Naive thymus-derived CD8-positive, alpha-beta T cell (primary cell): ENCODE measurements around the gene SMARCC1. TPM values are rescaled to one million over a fixed set of nuclear protein-coding genes. Genes with fewer than 3 reads are reported as not detected.
A peak's percentile ranks its signal among the peaks of the same experiment; 100 is the strongest.

Experiments
- ATAC-seq, 2 donors: fragments of 150-1000 bp; cut with Tn5 transposase in 1 of 2; sonication (Bioruptor Pico), chemical (Tn5 transposase) in 1 of 2; 1 replicate in 1 of 2; 2 replicates in 1 of 2; pipeline ENCODE4 v1.10.0; 2021; ENCODE audit warnings: mild to moderate bottlenecking in 2 of 2, moderate library complexity in 2 of 2
- POLR2A ChIA-PET: fragments of 350-600 bp; sonication (Branson Sonifier 250); formaldehyde crosslinking; loops from one replicate; lab custom pipeline; 2021; ENCODE audit warnings: antibody characterized with exemption; lab: Charles Lee
- DNase-seq, 10 donors: peaks; one replicate each; pipeline versions ENCODE4 v3.0.0 to v3.0.0-alpha.2; 2020 to 2022
- H3K27ac Mint-ChIP-seq, 10 donors: one replicate each; pipeline ENCODE4 v1.8.0; 2020 to 2022; ENCODE audit warnings: mild to moderate bottlenecking in 10 of 10, mixed read lengths in 10 of 10, moderate library complexity in 4 of 10, inconsistent platforms in 1 of 10
- H3K27me3 Mint-ChIP-seq, 5 donors: one replicate each; pipeline ENCODE4 v1.8.0; 2021 to 2022; ENCODE audit warnings: mixed read lengths in 5 of 5
- H3K36me3 Mint-ChIP-seq, 3 donors: one replicate each; pipeline ENCODE4 v1.8.0; 2020 to 2022; ENCODE audit warnings: mixed read lengths in 3 of 3, mild to moderate bottlenecking in 2 of 3, inconsistent platforms in 1 of 3
- H3K4me1 Mint-ChIP-seq, 4 donors: one replicate each; pipeline ENCODE4 v1.8.0; 2021 to 2022; ENCODE audit warnings: mixed read lengths in 4 of 4
- H3K4me3 Mint-ChIP-seq, 10 donors: one replicate each; pipeline ENCODE4 v1.8.0; 2020 to 2022; ENCODE audit warnings: mild to moderate bottlenecking in 10 of 10, mixed read lengths in 10 of 10, moderate library complexity in 6 of 10, inconsistent platforms in 1 of 10
- H3K9me3 Mint-ChIP-seq, 9 donors: one replicate each; pipeline ENCODE4 v1.8.0; 2020 to 2022; ENCODE audit warnings: mixed read lengths in 9 of 9, mild to moderate bottlenecking in 3 of 9, inconsistent platforms in 1 of 9, moderate library complexity in 1 of 9
- polyA plus RNA-seq, 3 donors: library from polyadenylated mRNA; unstranded; fragments of 300-500 nt; fragmentation: Illumina TruSeq; gene quantifications; one replicate each; pipeline ENCODE4 v1.2.3, GENCODE V29; 2021
- total RNA-seq, 8 experiments: library from RNA in 2 of 8; stranded (reverse) in 2 of 8; gene quantifications; one replicate each; pipeline ENCODE4 v1.2.3 and lab custom pipeline; 2021 to 2026

The SMARCC1 gene
- total and polyA plus RNA-seq, 5 experiments from 2014 or later, result 57.7 to 111 (median 67.0) TPM

DNA sequence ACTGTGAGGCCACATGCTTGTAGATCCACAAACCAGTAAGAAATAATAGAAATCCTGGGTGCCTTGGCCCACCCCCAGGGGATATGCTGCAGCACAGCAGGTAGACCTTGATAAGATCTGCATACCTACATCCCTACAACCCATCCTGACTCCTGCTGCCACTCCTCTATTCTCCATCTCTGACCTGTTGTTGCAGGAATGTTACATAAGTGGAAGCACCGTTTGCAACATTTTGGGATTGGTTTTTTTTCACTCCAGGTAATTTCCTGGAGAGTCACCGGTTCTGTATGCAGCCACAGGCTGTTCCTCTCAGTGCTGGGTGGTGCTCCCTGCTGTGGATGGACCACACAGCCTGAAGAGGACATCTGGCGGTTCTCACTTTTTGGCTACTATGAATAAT, 186.9 kb downstream of the SMARCC1 start:
- no peaks in the 10 kb centered on the region for H3K27me3 Mint-ChIP-seq
- peak overlapping the region in 1 of 10 donors; percentile 40 for H3K27ac Mint-ChIP-seq
- H3K4me1 Mint-ChIP-seq, result peaks cover 0 to 5% (median 1%) of the 10 kb centered on the region in 4 donors
- peak overlapping the region in 1 of 10 donors; percentile 20 for H3K4me3 Mint-ChIP-seq
- H3K9me3 Mint-ChIP-seq, result no peaks in the 10 kb centered on the region
- POLR2A ChIA-PET, result no interaction called here
- peaks cover 0 to 74% (median 8%) of the 10 kb centered on the region in 3 donors for H3K36me3 Mint-ChIP-seq
- DNase-seq (no peak), ATAC-seq (no peak)

- DNase-seq (no peak), ATAC-seq (no peak)
- Mint-ChIP-seq H3K4me1 (peaks cover 0 to 6% (median 0%) of the 10 kb centered on the region in 4 donors), H3K27me3 (no peaks in the 10 kb centered on the region), H3K9me3 (no peaks in the 10 kb centered on the region), H3K27ac (peak overlapping the region in 1 of 10 donors; percentile 47), H3K36me3 (peaks cover 0 to 77% (median 9%) of the 10 kb centered on the region in 3 donors), H3K4me3 (no peak overlapping the region)
- POLR2A ChIA-PET, result interaction anchor here (0.6 kb wide), 1 partner anchor 234 kb away, joined by 4 read pairs; no protein-coding TSS in a partner anchor
Observed at GRCh38 chr3:47592066-47592795, 189.5 kb downstream of the SMARCC1 start.

- Mint-ChIP-seq H3K36me3 (peaks cover 0 to 84% (median 8%) of the 10 kb centered on the region in 3 donors), H3K27me3 (no peaks in the 10 kb centered on the region), H3K4me1 (peaks cover 0 to 4% (median 0%) of the 10 kb centered on the region in 4 donors), H3K4me3 (no peak overlapping the region), H3K9me3 (no peaks in the 10 kb centered on the region), H3K27ac (peak overlapping the region in 2 of 10 donors; percentile 28 to 31)
- POLR2A ChIA-PET, result no interaction called here
- no peak for ATAC-seq
- DNase-seq, result no peak
Observed at GRCh38 chr3:47590216-47590615, 191.5 kb downstream of the SMARCC1 start.

- Mint-ChIP-seq H3K36me3 (peaks cover 0 to 72% (median 8%) of the 10 kb centered on the region in 3 donors), H3K9me3 (no peaks in the 10 kb centered on the region), H3K4me1 (peaks cover 0 to 1% (median 0%) of the 10 kb centered on the region in 4 donors), H3K27ac (peak overlapping the region in 3 of 10 donors; percentile 38 to 76 (median 44)), H3K4me3 (no peak overlapping the region), H3K27me3 (no peaks in the 10 kb centered on the region)
- ATAC-seq (no peak), DNase-seq (no peak)
- POLR2A ChIA-PET, result no interaction called here
Observed at GRCh38 chr3:47588587-47588986, 193.1 kb downstream of the SMARCC1 start.

DNA sequence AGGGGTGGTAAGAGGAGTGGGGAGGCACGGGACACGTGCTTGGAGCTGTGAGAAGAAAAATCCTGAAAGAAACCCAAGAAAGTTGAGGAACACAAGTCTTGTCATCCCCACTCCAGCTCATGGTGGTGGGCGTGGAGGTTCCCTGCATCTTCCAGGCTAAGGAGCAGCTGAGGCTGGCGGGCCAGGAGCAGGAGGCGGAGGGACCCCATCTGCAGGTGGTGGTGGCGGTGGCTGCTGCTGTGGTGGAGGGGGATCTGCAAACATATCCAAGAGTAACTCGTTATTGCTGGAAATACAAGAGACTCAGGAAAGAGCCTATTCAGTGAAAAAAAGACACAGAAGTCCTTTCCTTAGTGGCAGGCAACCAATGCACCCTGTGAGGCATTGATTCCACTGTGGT, 193.6 kb downstream of the SMARCC1 start:
- peak overlapping the region in 1 of 10 donors; percentile 22 for H3K4me3 Mint-ChIP-seq
- H3K36me3 Mint-ChIP-seq, result peaks cover 0 to 67% (median 6%) of the 10 kb centered on the region in 3 donors
- ATAC-seq (no peak), DNase-seq (no peak)
- peak overlapping the region in 2 of 10 donors; percentile 4 to 39 for H3K27ac Mint-ChIP-seq
- POLR2A ChIA-PET, result no interaction called here
- no peaks in the 10 kb centered on the region for H3K27me3 Mint-ChIP-seq
- no peaks in the 10 kb centered on the region for H3K9me3 Mint-ChIP-seq
- peaks cover 0 to 1% (median 0%) of the 10 kb centered on the region in 4 donors for H3K4me1 Mint-ChIP-seq

DNA sequence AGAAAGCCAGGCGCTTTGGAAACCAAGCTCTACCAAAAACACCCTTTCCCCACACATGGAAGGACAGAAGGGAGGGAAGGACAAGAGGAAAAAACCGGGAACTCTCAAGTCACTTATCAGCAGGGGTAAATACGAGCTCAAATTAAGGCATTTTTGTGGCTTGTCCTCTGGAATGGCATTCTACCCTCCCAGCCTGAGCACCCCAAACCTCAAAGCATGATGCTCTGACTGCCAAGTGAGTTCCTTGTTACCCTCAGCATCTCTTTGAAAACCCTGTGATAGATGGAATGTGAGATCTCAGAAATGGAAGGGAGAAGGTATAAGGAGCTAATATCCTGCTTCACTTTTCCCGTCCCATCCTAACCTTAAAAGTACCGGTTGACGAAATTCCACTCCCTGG, 194.9 kb downstream of the SMARCC1 start:
- peaks cover 0 to 1% (median 0%) of the 10 kb centered on the region in 4 donors for H3K4me1 Mint-ChIP-seq
- peaks cover 0 to 58% (median 3%) of the 10 kb centered on the region in 3 donors for H3K36me3 Mint-ChIP-seq
- POLR2A ChIA-PET, result no interaction called here
- no peak overlapping the region for H3K4me3 Mint-ChIP-seq
- peak overlapping the region in 1 of 10 donors; percentile 31 for H3K27ac Mint-ChIP-seq
- H3K9me3 Mint-ChIP-seq, result no peaks in the 10 kb centered on the region
- no peaks in the 10 kb centered on the region for H3K27me3 Mint-ChIP-seq
- DNase-seq (no peak), ATAC-seq (no peak)

DNA sequence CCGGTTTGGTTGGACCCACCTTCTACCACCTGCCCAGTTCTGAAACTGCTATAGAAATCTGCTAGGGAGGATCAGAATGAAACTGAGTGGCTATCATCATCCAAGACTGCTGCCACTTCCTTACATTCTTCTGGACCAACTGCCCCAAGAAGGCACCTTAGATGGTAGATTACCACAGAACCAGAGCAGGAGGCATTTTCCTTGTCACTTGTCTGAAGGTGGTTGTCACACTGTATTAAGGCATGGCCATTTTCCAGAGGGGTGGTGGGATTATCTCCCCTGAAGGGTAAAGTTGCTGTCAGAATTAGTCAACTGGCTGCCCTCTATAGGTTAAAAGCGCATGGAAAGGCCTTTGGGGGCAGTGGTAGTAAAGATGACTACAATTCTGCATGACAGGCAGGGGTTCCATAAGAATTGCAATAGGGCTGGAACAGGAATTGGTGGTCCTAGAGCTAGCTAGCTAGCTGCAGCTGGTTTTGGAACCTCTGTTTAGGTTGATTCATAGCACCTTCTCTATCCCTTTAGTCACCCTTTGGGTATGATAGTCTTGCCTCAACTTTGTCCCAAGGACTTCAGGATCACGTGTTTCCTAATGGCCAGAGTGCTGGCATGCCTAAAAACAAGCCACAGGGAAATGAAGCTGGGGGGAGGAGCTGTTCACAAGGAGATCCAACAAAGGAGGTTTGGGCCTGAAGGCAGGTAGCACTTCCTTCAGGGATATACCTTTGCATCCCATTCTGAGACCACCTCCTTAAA, 198.2 kb downstream of the SMARCC1 start:
- POLR2A ChIA-PET, result no interaction called here
- Mint-ChIP-seq H3K4me3 (no peak overlapping the region), H3K9me3 (no peaks in the 10 kb centered on the region), H3K27me3 (peaks cover 0 to 9% (median 2%) of the 10 kb centered on the region in 5 donors), H3K4me1 (peaks cover 0 to 3% (median 2%) of the 10 kb centered on the region in 4 donors), H3K27ac (no peak overlapping the region), H3K36me3 (peaks cover 0 to 28% (median 1%) of the 10 kb centered on the region in 3 donors)
- DNase-seq (no peak), ATAC-seq (no peak)

DNA sequence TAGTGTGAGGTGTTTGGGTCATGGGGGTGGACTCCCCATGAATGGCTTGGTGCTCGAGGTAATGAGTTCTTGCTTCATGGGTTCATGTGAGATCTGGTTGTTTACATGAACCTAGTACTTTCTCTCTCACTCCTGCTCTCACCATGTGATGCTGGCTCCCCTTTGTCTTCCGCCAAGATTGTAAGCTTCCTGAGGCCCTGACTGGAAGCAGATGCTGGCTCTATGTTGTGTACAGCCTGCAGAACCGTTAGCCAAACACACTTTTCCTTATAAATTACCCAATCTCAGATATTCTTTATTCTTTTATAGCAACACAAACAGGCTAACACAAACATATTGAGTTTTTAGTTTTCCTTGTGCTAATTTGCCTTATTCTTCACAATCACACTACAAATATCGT, 199.9 kb downstream of the SMARCC1 start:
- POLR2A ChIA-PET, result no interaction called here
- Mint-ChIP-seq H3K36me3 (peaks cover 0 to 13% (median 1%) of the 10 kb centered on the region in 3 donors), H3K4me1 (peaks cover 0 to 3% (median 1%) of the 10 kb centered on the region in 4 donors), H3K27ac (peak overlapping the region in 2 of 10 donors; percentile 3 to 24), H3K4me3 (peak overlapping the region in 1 of 10 donors; percentile 20), H3K9me3 (no peaks in the 10 kb centered on the region), H3K27me3 (peaks cover 0 to 10% (median 7%) of the 10 kb centered on the region in 5 donors)
- no peak for ATAC-seq
- no peak for DNase-seq

DNA sequence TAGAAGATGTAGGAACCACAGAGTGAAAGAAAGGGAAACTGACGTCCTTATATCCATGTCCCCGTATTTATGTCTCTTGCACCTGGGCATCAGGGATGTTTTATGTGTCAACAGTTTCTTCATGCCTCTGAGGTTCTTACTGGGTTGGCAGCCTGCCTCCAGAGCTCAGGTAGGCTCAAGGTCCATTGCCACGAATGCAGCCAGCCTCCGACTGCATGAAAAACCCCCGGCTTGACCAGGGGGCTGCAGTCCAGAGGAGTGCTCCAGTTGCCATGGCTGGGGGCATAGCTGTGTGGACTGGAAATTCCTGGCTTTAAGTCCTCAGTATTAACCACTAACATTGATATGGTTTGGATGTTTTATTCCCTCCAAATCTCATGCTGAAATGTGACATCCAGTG, 200.3 kb downstream of the SMARCC1 start:
- peak overlapping the region in 1 of 10 donors; percentile 20 for H3K4me3 Mint-ChIP-seq
- no peaks in the 10 kb centered on the region for H3K9me3 Mint-ChIP-seq
- no peak overlapping the region for H3K27ac Mint-ChIP-seq
- POLR2A ChIA-PET, result no interaction called here
- DNase-seq (no peak), ATAC-seq (no peak)
- H3K4me1 Mint-ChIP-seq, result peaks cover 0 to 3% (median 1%) of the 10 kb centered on the region in 4 donors
- H3K36me3 Mint-ChIP-seq, result peaks cover 0 to 10% (median 1%) of the 10 kb centered on the region in 3 donors
- H3K27me3 Mint-ChIP-seq, result peaks cover 0 to 11% (median 9%) of the 10 kb centered on the region in 5 donors

DNA sequence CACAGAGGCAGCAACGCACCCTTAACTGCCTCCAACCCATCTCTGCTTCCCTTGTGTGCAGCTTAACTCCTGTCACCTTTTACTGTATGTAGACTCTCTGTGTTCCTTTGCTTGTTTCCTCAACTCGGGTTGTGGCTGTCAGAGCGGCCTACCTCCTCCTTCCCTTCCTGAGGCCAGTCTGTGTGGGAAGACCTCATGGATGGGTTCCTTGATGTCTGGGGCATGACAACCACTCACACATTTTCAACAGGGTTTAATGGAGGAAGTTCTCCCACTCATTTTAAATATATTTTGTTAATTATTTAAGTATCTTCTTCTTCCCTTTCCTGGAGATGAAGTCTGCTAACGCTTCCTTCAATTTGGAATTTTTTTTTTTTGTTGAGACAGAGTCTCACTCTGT, 201.2 kb downstream of the SMARCC1 start:
- no peak for ATAC-seq
- H3K4me3 Mint-ChIP-seq, result peak overlapping the region in 9 of 10 donors; percentile 33 to 85 (median 60)
- H3K27ac Mint-ChIP-seq, result peak overlapping the region in 1 of 10 donors; percentile 68
- DNase-seq, result no peak
- H3K36me3 Mint-ChIP-seq, result peaks cover 0 to 4% (median 0%) of the 10 kb centered on the region in 3 donors
- H3K9me3 Mint-ChIP-seq, result no peaks in the 10 kb centered on the region
- peaks cover 0 to 3% (median 1%) of the 10 kb centered on the region in 4 donors for H3K4me1 Mint-ChIP-seq
- POLR2A ChIA-PET, result no interaction called here
- H3K27me3 Mint-ChIP-seq, result peaks cover 2 to 18% (median 12%) of the 10 kb centered on the region in 5 donors

DNA sequence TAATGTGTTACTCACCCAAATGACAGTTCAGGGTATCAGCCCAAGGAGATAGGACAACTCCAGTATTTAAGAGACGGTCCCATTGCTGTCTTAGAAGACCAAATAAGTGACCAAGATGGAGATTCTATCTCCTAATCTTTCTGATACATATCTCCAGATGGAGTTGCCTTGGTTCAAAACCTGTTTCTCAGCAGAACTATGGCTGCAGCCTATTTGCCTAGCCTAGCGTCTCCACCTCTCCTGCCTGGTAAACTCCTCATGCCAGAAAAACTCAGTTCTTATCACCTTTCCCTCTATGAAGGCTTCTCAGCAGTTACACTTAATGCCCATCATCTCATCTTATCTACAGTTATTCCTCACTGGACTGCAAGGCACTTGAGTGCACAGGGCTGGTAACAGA, 201.8 kb downstream of the SMARCC1 start:
- Mint-ChIP-seq H3K27me3 (peaks cover 6 to 22% (median 16%) of the 10 kb centered on the region in 5 donors), H3K27ac (no peak overlapping the region), H3K36me3 (no peaks in the 10 kb centered on the region), H3K9me3 (no peaks in the 10 kb centered on the region), H3K4me3 (peak overlapping the region; percentile 33 to 85 (median 58)), H3K4me1 (peaks cover 0 to 3% (median 1%) of the 10 kb centered on the region in 4 donors)
- ATAC-seq (no peak), DNase-seq (no peak)
- POLR2A ChIA-PET, result no interaction called here
